ENCODE measurements around the gene EPHB1.

DNA sequence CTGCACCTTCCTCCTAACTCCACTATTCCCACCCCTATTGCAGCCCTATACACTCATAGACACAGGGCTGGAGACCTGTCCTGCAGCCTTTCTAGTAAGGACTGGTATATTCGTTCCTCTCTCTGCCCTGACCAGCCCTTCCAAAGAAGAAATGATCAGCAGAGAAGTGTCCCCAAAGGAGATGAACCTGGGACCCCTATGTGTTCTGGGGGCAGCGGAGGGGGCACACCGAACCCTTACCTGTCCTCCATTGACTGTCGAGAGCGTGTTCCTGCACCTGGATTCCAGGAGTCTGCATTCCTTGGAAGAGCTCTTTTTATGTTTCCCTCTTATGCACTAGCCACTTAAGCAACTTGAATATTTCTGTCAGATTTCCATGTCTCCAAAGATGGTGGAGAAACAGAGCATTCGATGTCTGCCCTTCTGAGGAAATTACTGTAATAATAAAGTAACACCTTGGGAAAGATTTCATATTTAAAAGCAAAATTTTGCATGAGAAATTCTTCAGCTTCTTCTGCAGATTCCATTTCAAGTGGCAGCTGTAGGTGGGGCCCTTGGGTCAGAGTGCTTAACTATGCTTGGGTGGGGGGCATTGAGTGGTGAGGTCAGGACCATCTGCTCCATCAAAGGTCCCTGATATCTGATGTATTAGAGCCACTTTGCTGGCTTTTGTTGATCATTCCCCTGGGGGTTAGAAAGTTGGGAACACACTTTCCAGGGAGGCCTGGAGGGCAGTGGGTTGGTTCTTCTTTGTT, 6.3 kb downstream of the EPHB1 start:
- TF ChIP-seq CTCF (IDR thresholded peaks at IDR 0.05; ENCODE audit: low read length) (no peak), EZH2 (IDR thresholded peaks at IDR 0.05; ENCODE audit: borderline replicate concordance, low read length) (no peak)
